Measurements from ENCODE around the gene APH1B. TPM values are rescaled to one million over a fixed set of nuclear protein-coding genes. Genes with fewer than 3 reads are reported as not detected.
A peak's percentile ranks its signal among the peaks of the same experiment; 100 is the strongest.

Gene APH1B
- total RNA-seq, 1 experiment from 2014 or later: 14.0 TPM

DNA sequence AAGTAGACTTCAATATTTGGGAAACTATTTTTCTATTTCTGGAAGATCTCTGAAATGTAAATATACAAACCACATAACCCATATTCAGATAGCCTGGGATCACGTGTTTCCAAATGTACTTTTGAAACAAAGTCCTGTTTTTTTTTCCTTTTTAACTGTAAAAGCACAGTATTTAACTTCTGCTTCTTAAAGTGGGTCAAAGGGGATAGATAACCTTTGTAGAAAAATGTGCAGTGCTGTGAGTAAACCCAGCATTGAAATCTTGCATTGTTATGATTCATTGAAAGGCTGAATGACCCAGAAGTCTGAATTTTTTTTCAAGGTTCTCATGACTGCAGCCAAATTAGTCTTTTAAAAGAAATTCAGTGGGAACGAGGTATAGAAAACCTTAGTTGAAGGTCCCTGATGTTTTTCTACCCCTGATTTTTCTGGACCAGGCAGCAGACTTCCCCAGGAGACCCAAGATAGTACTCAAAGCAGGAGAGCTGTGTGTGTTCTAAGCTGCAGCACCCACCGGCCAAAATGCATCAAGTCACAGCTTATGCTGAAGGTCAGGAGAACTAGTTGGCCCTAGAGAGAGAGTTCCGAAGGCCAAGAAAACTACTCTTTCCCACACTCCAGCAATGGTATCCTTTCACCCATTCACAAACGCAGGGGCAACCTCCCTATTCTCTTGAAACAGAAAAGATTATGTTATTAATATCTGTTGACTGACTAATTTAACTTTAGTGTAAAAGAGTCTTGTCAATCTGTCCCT, 43.6 kb upstream of the APH1B start:
- no peak for ATAC-seq
- H3K36me3 ChIP-seq (ENCODE audit: control insufficient read depth, insufficient read depth, low read length): no peaks in the 10 kb centered on the region
- POLR2A ChIA-PET: interaction anchor here (0.6 to 0.8 kb wide), 2 partner anchors 9 to 31 kb away, joined by 3 to 4 read pairs; no protein-coding TSS in a partner anchor
- CTCF ChIA-PET: interaction anchor here (0.7 kb wide), 1 partner anchor 10 kb away, joined by 3 read pairs; no protein-coding TSS in a partner anchor
- TF ChIP-seq, protein P1, sequence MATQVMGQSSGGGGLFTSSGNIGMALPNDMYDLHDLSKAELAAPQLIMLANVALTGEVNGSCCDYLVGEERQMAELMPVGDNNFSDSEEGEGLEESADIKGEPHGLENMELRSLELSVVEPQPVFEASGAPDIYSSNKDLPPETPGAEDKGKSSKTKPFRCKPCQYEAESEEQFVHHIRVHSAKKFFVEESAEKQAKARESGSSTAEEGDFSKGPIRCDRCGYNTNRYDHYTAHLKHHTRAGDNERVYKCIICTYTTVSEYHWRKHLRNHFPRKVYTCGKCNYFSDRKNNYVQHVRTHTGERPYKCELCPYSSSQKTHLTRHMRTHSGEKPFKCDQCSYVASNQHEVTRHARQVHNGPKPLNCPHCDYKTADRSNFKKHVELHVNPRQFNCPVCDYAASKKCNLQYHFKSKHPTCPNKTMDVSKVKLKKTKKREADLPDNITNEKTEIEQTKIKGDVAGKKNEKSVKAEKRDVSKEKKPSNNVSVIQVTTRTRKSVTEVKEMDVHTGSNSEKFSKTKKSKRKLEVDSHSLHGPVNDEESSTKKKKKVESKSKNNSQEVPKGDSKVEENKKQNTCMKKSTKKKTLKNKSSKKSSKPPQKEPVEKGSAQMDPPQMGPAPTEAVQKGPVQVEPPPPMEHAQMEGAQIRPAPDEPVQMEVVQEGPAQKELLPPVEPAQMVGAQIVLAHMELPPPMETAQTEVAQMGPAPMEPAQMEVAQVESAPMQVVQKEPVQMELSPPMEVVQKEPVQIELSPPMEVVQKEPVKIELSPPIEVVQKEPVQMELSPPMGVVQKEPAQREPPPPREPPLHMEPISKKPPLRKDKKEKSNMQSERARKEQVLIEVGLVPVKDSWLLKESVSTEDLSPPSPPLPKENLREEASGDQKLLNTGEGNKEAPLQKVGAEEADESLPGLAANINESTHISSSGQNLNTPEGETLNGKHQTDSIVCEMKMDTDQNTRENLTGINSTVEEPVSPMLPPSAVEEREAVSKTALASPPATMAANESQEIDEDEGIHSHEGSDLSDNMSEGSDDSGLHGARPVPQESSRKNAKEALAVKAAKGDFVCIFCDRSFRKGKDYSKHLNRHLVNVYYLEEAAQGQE (IDR thresholded peaks at IDR 0.05; ENCODE audit: insufficient read depth in 1 of 2, low read depth in 2 of 2, low read length in 1 of 2): no peak
- TF ChIP-seq TCF7L2 (IDR thresholded peaks at IDR 0.05; ENCODE audit: low read depth, low read length): no peak
- no peak for TF ChIP-seq SIN3A (IDR thresholded peaks at IDR 0.05; ENCODE audit: borderline replicate concordance, insufficient read depth, low read depth, low read length)
- TF ChIP-seq, protein P2, sequence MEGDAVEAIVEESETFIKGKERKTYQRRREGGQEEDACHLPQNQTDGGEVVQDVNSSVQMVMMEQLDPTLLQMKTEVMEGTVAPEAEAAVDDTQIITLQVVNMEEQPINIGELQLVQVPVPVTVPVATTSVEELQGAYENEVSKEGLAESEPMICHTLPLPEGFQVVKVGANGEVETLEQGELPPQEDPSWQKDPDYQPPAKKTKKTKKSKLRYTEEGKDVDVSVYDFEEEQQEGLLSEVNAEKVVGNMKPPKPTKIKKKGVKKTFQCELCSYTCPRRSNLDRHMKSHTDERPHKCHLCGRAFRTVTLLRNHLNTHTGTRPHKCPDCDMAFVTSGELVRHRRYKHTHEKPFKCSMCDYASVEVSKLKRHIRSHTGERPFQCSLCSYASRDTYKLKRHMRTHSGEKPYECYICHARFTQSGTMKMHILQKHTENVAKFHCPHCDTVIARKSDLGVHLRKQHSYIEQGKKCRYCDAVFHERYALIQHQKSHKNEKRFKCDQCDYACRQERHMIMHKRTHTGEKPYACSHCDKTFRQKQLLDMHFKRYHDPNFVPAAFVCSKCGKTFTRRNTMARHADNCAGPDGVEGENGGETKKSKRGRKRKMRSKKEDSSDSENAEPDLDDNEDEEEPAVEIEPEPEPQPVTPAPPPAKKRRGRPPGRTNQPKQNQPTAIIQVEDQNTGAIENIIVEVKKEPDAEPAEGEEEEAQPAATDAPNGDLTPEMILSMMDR (IDR thresholded peaks at IDR 0.05): no peak
- no peak for TF ChIP-seq POLR2AphosphoS5 (IDR thresholded peaks at IDR 0.05; ENCODE audit: low read depth, low read length)
- in situ Hi-C loops (cut with HindIII; ENCODE audit: low pct_unique_long_range_greater_than_20kb, low sequenced_read_pairs) (no loop called here), intact Hi-C loops (cut with micrococcal nuclease; ENCODE audit: unreplicated experiment) (no loop called here)
- no peak for DNase-seq (ENCODE audit: low read depth, low spot score)
- no TSS peak for BruUV-seq (replicated peaks)
- H3K27me3 ChIP-seq (ENCODE audit: control insufficient read depth, insufficient read depth, low read length): no peaks in the 10 kb centered on the region
- no peaks in the 10 kb centered on the region for H3K9me3 ChIP-seq (ENCODE audit: control insufficient read depth, insufficient read depth, low read depth, low read length)
- no peak overlapping the region for H3K4me3 ChIP-seq (ENCODE audit: low read depth in 2 of 2, low read length in 2 of 2)
- H3K27ac ChIP-seq (ENCODE audit: low read length): no peak overlapping the region
- no peaks in the 10 kb centered on the region for H3K4me1 ChIP-seq (ENCODE audit: control insufficient read depth, insufficient read depth, low read length)

DNA sequence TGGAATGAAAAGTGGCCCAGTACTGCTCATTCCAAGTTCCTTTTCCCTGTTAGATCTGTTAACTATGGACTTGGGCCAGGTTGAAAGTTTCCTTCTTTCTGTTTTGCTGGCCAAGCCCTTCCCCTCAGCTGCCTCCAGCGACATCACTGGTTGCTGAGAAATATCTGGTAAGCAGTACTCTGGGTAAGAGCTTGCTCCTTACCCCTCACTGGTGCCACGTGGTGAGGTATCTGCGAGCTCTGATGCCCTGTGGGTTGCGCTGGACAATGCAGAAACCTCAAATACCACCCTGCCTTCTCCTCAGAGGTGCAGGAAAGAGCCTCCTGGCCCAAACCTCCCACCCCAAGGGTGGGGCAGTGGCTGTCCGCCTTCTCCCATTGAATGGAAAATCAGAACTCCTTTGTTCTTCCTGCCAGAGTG, 42.9 kb upstream of the APH1B start:
- no peak for DNase-seq (ENCODE audit: low read depth, low spot score)
- Histone ChIP-seq H3K9me3 (ENCODE audit: control insufficient read depth, insufficient read depth, low read depth, low read length) (no peaks in the 10 kb centered on the region), H3K4me3 (ENCODE audit: low read depth in 2 of 2, low read length in 2 of 2) (no peak overlapping the region), H3K27me3 (ENCODE audit: control insufficient read depth, insufficient read depth, low read length) (no peaks in the 10 kb centered on the region), H3K36me3 (ENCODE audit: control insufficient read depth, insufficient read depth, low read length) (no peaks in the 10 kb centered on the region), H3K27ac (ENCODE audit: low read length) (no peak overlapping the region), H3K4me1 (ENCODE audit: control insufficient read depth, insufficient read depth, low read length) (no peaks in the 10 kb centered on the region)
- ChIA-PET POLR2A (no interaction called here), CTCF (no interaction called here)
- no TSS peak for BruUV-seq (replicated peaks)
- ATAC-seq: peak; percentile 42; the same call in 1 of the 2 replicates
- in situ Hi-C loops (cut with HindIII; ENCODE audit: low pct_unique_long_range_greater_than_20kb, low sequenced_read_pairs) (no loop called here), intact Hi-C loops (cut with micrococcal nuclease; ENCODE audit: unreplicated experiment) (no loop called here)
- TF ChIP-seq, protein P1 (IDR thresholded peaks at IDR 0.05; ENCODE audit: insufficient read depth in 1 of 2, low read depth in 2 of 2, low read length in 1 of 2): no peak
- TF ChIP-seq POLR2AphosphoS5 (IDR thresholded peaks at IDR 0.05; ENCODE audit: low read depth, low read length): no peak
- TF ChIP-seq, protein P2 (IDR thresholded peaks at IDR 0.05): no peak
- TF ChIP-seq TCF7L2 (IDR thresholded peaks at IDR 0.05; ENCODE audit: low read depth, low read length): no peak
- no peak for TF ChIP-seq SIN3A (IDR thresholded peaks at IDR 0.05; ENCODE audit: borderline replicate concordance, insufficient read depth, low read depth, low read length)

Data from Panc1 (cell line).